GM19099 (cell line): ENCODE results near the gene PSTPIP1.

ENCODE experiments used
- POLR2A ChIP-seq: IDR thresholded peaks from 3 replicates; pipeline ENCODE4 v1.6.1; 2011; ENCODE audit warnings: low read depth; ENCODE audit not compliant: insufficient read length; ENCODE audit errors: extremely low read depth

The PSTPIP1 gene

GRCh38 chr15:77033729-77034671, 39.1 kb downstream of the PSTPIP1 start:
- TF ChIP-seq POLR2A: no peak

GRCh38 chr15:77034695-77035489, 40.0 kb downstream of the PSTPIP1 start:
- no peak for TF ChIP-seq POLR2A

DNA sequence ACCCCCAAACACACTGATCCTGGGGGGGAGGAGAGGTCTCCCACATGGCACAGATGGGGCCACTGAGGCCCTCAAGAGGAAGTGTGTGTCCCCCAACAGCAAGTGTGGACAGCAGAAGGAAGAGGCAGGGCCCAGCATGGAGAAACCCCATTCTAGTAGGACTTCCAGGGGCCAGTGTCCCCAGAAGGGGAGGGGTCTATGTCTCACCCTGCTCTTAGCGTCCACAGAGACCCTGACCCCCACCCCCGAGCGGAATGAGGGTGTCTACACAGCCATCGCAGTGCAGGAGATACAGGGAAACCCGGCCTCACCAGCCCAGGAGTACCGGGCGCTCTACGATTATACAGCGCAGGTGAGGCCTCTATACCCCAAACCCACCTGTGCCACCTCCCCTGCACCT, 40.7 kb downstream of the PSTPIP1 start:
- TF ChIP-seq POLR2A: no peak

DNA sequence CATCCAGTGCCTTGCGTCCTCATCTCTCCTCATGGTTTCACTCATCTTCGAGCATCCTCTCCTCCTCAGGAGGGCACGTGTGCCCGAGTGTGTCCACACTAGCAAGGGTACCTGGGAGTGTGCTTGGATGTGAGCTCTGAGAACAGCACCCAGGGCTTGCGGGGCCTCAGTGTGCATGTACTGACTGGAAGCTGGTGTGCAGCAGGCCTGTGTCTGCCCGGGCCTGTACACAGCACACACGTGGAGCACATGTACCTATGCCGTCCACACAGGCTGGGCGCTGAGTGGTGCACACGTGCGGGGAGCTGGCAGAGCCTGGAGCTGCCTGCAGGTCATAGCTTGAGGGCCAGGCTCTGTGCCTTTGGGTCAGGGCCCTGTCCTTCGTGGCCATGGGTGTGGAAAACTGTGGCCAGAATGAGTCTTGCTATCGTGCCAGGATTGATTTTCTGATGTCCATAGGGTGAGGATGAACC, 41.1 kb downstream of the PSTPIP1 start:
- TF ChIP-seq POLR2A: no peak

DNA sequence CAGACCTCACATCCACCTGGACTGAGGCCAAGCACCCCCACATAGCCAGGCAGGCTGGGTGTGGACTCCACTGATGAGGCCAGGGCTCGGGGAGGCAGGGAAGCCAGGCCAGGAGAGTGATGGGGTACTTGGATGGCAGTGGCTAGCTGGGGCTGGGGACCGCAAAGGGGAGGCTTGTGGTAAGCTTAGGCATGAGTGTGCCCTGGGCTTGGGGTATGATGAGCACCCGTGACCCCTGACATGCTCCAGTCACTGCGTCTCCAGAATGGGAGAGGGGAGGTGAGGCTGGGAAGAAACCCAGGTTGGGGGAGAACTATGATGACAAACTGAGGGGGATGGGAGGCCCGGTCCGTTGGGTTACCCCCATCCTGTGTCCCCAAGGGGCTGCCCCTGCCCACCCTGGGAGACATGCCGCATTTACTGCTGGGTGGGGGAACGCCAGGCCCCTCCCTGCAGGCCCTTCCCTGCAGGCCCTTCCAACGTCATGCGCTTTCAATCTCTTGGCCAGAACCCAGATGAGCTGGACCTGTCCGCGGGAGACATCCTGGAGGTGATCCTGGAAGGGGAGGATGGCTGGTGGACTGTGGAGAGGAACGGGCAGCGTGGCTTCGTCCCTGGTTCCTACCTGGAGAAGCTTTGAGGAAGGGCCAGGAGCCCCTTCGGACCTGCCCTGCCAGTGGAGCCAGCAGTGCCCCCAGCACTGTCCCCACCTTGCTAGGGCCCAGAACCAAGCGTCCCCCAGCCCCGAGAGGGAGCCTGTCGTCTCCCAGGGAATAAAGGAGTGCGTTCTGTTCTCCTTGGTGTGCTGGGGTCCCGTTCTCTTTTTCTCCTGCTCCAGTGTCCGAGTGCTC, 41.8 kb downstream of the PSTPIP1 start:
- no peak for TF ChIP-seq POLR2A

GRCh38 chr15:77037388-77038209, 42.7 kb downstream of the PSTPIP1 start:
- TF ChIP-seq POLR2A: no peak

- no peak for TF ChIP-seq POLR2A
Measured at GRCh38 chr15:77038312-77039216, 43.6 kb downstream of the PSTPIP1 start.

DNA sequence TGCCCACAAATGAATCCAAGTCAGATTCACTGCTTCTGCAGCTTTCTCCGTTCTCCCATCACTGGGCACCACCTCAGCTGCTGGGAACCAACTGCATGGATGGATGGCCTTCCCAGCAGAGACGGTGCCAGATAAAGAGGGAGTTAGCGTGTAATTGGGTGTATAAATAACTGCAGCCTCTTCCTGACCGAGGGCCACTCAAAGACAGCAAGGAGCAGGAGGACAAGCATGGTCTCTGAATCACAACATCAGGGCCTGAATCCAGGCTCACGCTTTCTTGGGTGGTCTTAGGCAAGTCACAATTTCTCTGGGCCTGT, 44.2 kb downstream of the PSTPIP1 start:
- no peak for TF ChIP-seq POLR2A

DNA sequence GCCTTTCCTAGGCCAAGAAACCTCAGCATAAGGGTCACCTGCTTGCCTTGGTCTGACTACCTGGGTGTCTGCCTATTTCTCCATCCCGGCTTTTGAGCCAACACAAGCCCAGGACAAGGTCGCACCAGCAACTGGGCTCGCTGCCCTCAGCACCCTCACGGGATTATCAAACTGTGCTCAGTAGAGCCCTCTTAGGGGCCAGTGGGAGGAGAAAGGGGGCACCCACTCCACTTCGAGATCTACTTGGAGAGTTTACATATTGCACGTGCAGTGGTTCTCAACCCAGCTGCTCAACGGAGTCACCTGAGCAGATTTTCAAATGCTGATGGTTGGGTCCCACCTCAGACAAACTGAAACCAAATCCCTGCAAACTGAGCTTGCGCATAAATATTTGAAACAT, 44.9 kb downstream of the PSTPIP1 start:
- no peak for TF ChIP-seq POLR2A

DNA sequence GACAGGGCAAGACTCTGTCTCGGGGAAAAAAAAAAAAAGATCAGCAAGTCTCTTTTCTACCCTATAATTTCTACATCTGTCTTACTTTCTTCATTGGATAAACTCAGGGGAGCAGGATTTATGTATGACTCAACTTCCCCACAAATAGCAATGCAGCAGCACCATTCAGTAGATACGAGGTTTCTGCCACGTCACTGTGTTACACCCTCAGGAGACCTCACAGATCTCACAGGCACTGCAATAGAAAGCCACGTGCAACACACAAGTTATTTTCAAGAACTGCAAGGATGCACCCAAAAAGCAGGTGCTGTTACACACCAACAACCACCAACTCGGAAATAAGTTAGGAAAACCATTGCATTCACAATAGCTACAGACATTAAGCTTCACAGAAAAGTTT, 45.7 kb downstream of the PSTPIP1 start:
- no peak for TF ChIP-seq POLR2A

- TF ChIP-seq POLR2A: no peak
Measured at GRCh38 chr15:77042245-77042919, 47.5 kb downstream of the PSTPIP1 start.

- TF ChIP-seq POLR2A: no peak
Measured at GRCh38 chr15:77042955-77043920, 48.3 kb downstream of the PSTPIP1 start.
